ENCODE data around the gene PPP1R14D. TPM values are rescaled to one million over a fixed set of nuclear protein-coding genes. Genes with fewer than 3 reads are reported as not detected.

PPP1R14D gene
- not detected in 2 replicates for total RNA-seq

GRCh38 chr15:40828447-40829036 lies at the start of gene PPP1R14D:
Gene PPP1R14D, minus strand, starts transcription at chr15:40828708. Its CDS starts 67 bp downstream, at chr15:40828641.

GRCh38 chr15:40873694-40874561 lies 45.4 kb upstream of the PPP1R14D start, which contains the start of gene RHOV:
Gene RHOV, minus strand, starts transcription at chr15:40874234. Its CDS starts 95 bp downstream, at chr15:40874139.

GRCh38 chr15:40843885-40844695 lies 15.6 kb upstream of the PPP1R14D start, which contains the start of gene SPINT1:
Gene SPINT1, plus strand, starts transcription at chr15:40844048. Its CDS starts 507 bp downstream, at chr15:40844555.

GRCh38 chr15:40807028-40807887 lies 21.2 kb downstream of the PPP1R14D start, which contains the start of the genes DNAJC17 and ZFYVE19:
Gene DNAJC17, minus strand, starts transcription at chr15:40807473. Its CDS starts 27 bp downstream, at chr15:40807446.
Gene ZFYVE19, plus strand, starts transcription at chr15:40807089. Its CDS starts 501 bp downstream, at chr15:40807590.

GRCh38 chr15:40769274-40770146 lies 59.0 kb downstream of the PPP1R14D start, which contains the start of gene C15orf62:
Gene C15orf62, plus strand, starts transcription at chr15:40769980. Its CDS starts 516 bp downstream, at chr15:40770496.

Other genes with a start within 250 kb of the PPP1R14D start
- 5.5 and 8.8 TPM in 2 replicates for gene KNL1, start 234.5 kb downstream of the PPP1R14D start, total RNA-seq
- 3.4 and 9.1 TPM in 2 replicates for gene RAD51, start 133.5 kb downstream of the PPP1R14D start, total RNA-seq
- gene RMDN3, start 73.5 kb downstream of the PPP1R14D start, total RNA-seq: 18.8 and 21.5 TPM in 2 replicates
- gene GCHFR, start 64.6 kb downstream of the PPP1R14D start, total RNA-seq: 1.3 and 11.2 TPM in 2 replicates
- gene C15orf62, start 58.7 kb downstream of the PPP1R14D start, total RNA-seq: under 0.01 and 0.36 TPM in 2 replicates
- gene ZFYVE19, start 21.6 kb downstream of the PPP1R14D start, total RNA-seq: 11.2 and 12.8 TPM in 2 replicates
- 18.8 and 24.3 TPM in 2 replicates for gene DNAJC17, start 21.2 kb downstream of the PPP1R14D start, total RNA-seq
- gene SPINT1, start 15.3 kb upstream of the PPP1R14D start, total RNA-seq: 0.36 and 0.81 TPM in 2 replicates
- not detected in 2 replicates for gene RHOV, start 45.5 kb upstream of the PPP1R14D start, total RNA-seq
- 22.6 and 32.2 TPM in 2 replicates for gene VPS18, start 65.7 kb upstream of the PPP1R14D start, total RNA-seq
- gene DLL4, start 100.6 kb upstream of the PPP1R14D start, total RNA-seq: 0.54 and 4.9 TPM in 2 replicates
- 48.0 and 56.2 TPM in 2 replicates for gene CHAC1, start 124.8 kb upstream of the PPP1R14D start, total RNA-seq